ENCODE results near the gene EXT2. TPM values are rescaled to one million over a fixed set of nuclear protein-coding genes. Genes with fewer than 3 reads are reported as not detected.

The EXT2 gene
- total RNA-seq, 1 experiment from 2014 or later: 42.8 TPM

- BruUV-seq (replicated peaks): no TSS peak
- Histone ChIP-seq H3K9ac (ENCODE audit: low read length) (no peak overlapping the region), H3K4me3 (replicated peaks in 1 of 2; ENCODE audit: low read depth in 1 of 2, low read length in 2 of 2) (no peak overlapping the region), H4K20me1 (ENCODE audit: insufficient read depth) (no peaks in the 10 kb centered on the region), H3K36me3 (ENCODE audit: control insufficient read depth in 1 of 2, insufficient read depth in 2 of 2, low read length in 2 of 2) (no peaks in the 10 kb centered on the region), H3K27ac (ENCODE audit: low read depth, low read length) (no peak overlapping the region), H3K9me3 (ENCODE audit: control insufficient read depth in 1 of 2, insufficient read depth in 1 of 2, low read depth in 1 of 2, low read length in 2 of 2) (no peaks in the 10 kb centered on the region), H3K4me1 (ENCODE audit: control insufficient read depth in 1 of 2, insufficient read depth in 2 of 2, low read length in 2 of 2) (no peaks in the 10 kb centered on the region), H2AFZ (ENCODE audit: low read depth, low read length, poor library complexity, severe bottlenecking) (no peak overlapping the region), H3K79me2 (ENCODE audit: insufficient read depth, low read length) (no peaks in the 10 kb centered on the region), H3K27me3 (ENCODE audit: insufficient read depth, low read length) (no peaks in the 10 kb centered on the region), H3K9me2 (ENCODE audit: insufficient read depth) (no peaks in the 10 kb centered on the region), H3K4me2 (ENCODE audit: low read length) (no peak overlapping the region)
- DNase-seq (ENCODE audit: low read depth, low spot score) (no peak), ATAC-seq (no peak)
- ChIA-PET CTCF (no interaction called here), RAD21 (ENCODE audit: low non-redundant PET in 1 of 2, low total read pairs in 2 of 2, uncharacterized antibody in 2 of 2, unreplicated experiment in 2 of 2) (no interaction called here), POLR2A (no interaction called here)
- TF ChIP-seq SIN3A (IDR thresholded peaks at IDR 0.05; ENCODE audit: low read depth) (no peak), CBX3 (IDR thresholded peaks at IDR 0.05; ENCODE audit: low read depth) (no peak), FOSL1 (IDR thresholded peaks at IDR 0.05; ENCODE audit: low read depth) (no peak), POLR2A (IDR thresholded peaks at IDR 0.05; ENCODE audit: borderline replicate concordance, extremely low read depth, insufficient read depth, insufficient read length) (no peak), EZH2phosphoT487 (IDR thresholded peaks at IDR 0.05; ENCODE audit: borderline replicate concordance) (no peak), EGR1 (IDR thresholded peaks at IDR 0.05; ENCODE audit: low read depth) (no peak), RAD21 (IDR thresholded peaks at IDR 0.05; ENCODE audit: low read depth) (no peak), ELF1 (IDR thresholded peaks at IDR 0.05; ENCODE audit: borderline replicate concordance, low read depth) (no peak), CTCF (IDR thresholded peaks at IDR 0.05 in 2 of 3, conservative IDR thresholded peaks at IDR 0.05 in 1 of 3; ENCODE audit: borderline replicate concordance in 1 of 3, insufficient read depth in 1 of 3, low read depth in 2 of 3, low read length in 2 of 3) (no peak)
- intact Hi-C loops (cut with micrococcal nuclease): no loop called here
These were observed 175.2 kb downstream of the EXT2 start for GRCh38 chr11:44270403-44271273.
